GM12874 (cell line): ENCODE results near the gene HIVEP3.

Source experiments
- TF ChIP-seq, protein P1 (sequence below): IDR thresholded peaks from 2 replicates; pipeline ENCODE4 v1.5.1; 2011; ENCODE audit warnings: low read depth, mild to moderate bottlenecking, control low read depth, low read length, moderate library complexity; ENCODE audit not compliant: insufficient read depth

HIVEP3 gene

GRCh38 chr1:41702771-41703170 lies 216.0 kb downstream of the HIVEP3 start:
- TF ChIP-seq, protein P1, sequence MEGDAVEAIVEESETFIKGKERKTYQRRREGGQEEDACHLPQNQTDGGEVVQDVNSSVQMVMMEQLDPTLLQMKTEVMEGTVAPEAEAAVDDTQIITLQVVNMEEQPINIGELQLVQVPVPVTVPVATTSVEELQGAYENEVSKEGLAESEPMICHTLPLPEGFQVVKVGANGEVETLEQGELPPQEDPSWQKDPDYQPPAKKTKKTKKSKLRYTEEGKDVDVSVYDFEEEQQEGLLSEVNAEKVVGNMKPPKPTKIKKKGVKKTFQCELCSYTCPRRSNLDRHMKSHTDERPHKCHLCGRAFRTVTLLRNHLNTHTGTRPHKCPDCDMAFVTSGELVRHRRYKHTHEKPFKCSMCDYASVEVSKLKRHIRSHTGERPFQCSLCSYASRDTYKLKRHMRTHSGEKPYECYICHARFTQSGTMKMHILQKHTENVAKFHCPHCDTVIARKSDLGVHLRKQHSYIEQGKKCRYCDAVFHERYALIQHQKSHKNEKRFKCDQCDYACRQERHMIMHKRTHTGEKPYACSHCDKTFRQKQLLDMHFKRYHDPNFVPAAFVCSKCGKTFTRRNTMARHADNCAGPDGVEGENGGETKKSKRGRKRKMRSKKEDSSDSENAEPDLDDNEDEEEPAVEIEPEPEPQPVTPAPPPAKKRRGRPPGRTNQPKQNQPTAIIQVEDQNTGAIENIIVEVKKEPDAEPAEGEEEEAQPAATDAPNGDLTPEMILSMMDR = no peak

GRCh38 chr1:41700986-41701535 lies 217.7 kb downstream of the HIVEP3 start:
- TF ChIP-seq, protein P1 = no peak

DNA sequence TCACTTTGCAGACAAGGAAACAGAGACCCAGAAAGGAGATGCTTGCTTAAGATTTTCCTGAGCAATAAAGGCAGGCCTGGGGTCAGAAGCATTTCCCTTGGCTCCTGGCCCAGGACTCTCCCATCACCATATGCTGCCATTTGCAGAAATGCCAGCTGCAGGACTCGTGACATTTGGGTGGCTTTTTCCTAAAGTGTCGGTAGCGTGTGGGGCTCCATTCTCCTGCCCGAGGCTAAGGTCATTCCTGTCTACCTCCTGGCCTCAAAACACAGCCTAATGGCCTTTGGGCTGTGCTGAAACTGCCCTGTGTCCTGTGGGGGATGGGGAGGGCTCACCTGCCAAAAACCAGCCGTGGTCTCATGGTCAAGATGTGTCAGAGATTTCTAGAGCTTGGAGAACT lies 218.1 kb downstream of the HIVEP3 start:
- TF ChIP-seq, protein P1 = no peak

- TF ChIP-seq, protein P1 = no peak
Measured at GRCh38 chr1:41699861-41700248, 218.9 kb downstream of the HIVEP3 start.

DNA sequence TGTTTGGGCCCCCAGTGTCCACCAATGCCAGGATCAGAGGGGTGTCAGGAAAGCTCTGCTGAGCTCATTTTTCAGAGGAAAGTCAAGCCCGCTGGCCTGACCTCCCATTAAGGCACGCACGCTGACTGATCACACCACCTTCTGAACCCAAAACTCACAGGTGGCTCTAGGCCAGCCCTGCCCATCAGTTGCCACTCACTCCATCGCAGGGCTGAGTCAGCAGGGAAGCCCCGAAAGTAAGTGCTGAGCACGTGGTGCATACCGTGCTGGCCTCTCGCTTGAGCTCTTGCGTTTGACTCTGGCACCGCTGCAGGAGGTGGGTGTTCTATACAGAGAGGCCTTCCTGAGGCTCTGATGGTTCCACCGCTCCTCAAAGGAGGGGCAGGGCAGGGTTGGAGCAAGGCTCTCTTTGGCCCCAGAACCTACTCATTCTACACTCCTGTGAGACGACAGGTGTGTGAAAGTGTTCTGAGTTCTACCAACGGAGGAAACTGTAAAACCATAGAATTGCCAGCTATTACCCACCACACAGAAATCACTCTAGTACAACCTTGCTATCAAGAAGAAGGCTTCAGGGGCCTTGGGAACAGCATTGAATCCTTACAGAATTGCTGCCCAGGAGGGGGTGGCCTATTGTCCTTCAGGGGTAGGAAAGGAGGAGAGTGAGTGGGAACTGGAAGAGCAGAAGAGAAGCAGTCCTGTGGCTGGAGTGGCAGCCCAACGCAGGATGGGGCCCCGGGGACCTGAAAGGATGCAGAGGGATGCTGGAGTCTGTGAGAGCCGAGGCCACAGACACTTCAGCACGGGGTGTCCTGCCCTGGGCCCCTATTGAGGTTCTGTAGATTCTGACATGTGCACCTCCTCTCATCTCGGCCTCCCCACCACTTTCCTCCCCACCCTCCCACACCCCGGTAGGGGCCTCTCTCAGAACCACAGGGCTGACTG lies 219.5 kb downstream of the HIVEP3 start:
- TF ChIP-seq, protein P1 = no peak

DNA sequence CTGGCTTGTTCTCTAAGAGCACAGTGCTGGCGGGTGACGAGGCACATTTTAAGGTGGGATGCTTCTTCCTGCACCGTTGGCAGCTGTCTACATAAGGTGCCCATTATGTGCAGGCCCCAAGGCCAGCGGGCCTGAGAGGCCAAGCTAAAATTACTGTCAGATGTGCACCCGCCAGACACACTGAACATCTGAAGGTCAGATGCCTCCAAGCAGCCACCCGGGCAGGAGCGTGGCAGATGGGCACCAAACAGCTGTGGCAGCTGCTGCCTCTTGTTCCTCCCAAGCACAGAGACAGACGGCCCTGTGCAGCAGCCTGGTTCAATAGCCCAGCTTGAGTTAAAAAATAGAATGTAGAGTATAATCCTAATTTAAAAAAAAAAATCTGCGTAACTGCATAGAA lies 222.3 kb downstream of the HIVEP3 start:
- TF ChIP-seq, protein P1 = no peak

DNA sequence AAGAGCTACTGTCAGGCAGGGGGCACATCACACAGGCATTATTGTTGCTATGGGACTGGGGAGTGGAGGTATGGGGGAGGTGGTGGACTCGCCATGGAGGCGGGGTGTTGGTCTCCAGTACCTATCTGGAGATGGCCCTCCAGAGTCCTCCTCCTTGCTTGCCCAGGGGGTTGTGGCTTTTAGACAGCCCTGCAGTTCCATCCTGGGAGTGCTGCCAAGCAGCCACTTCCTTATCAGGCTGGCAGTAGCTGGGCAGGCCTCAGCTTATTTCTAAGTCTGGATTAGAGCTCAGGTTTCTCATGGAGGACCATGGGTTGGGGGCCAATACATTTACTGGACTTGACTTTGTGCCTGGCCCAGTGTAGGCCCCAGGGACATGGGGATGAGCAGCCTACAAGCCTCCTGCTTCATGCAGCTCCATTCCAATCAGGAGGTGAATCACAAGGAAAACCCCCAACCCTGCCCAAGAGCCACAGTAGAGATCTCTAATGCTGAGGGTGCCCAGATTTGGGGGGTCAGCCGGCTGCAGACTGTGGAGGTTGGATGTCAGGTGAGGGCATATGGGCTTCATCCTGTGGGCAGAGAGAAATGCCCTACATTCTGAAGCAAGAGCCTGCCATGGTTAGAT lies 223.5 kb downstream of the HIVEP3 start:
- TF ChIP-seq, protein P1 = no peak
